Activated CD4-positive, alpha-beta T cell treated with anti-CD3 and anti-CD28 coated beads, Interleukin-10, Interleukin-2, amounts not matched to agents 100 ng/mL and 50 ng/mL, durations not matched to agents 16 hours and 8 hours (primary cell): ENCODE measurements around the gene FRK.
"Not testable (repeated sequence)": the region's sequence is repeated elsewhere in the genome, so short reads cannot be mapped to it uniquely, and the experiment has no call there.

Source experiments
- DNase-seq: peaks from one replicate; pipeline ENCODE4 v3.0.0-alpha.2; 2020

FRK gene

GRCh38 chr6:116003668-116004067 lies 57.0 kb downstream of the FRK start:
- no peak for DNase-seq

- no peak for DNase-seq
Measured at GRCh38 chr6:116002756-116003155, 57.9 kb downstream of the FRK start.

- DNase-seq = no peak
Measured at GRCh38 chr6:115999235-115999634, 61.5 kb downstream of the FRK start.

GRCh38 chr6:115997990-115998585 lies 62.6 kb downstream of the FRK start:
- DNase-seq = no peak

- DNase-seq = no peak
Measured at GRCh38 chr6:115986026-115986425, 74.7 kb downstream of the FRK start.

- DNase-seq = no peak
Measured at GRCh38 chr6:115984809-115985208, 75.9 kb downstream of the FRK start.

- DNase-seq = no peak
Measured at GRCh38 chr6:115983998-115984397, 76.7 kb downstream of the FRK start.

- DNase-seq = no peak
Measured at GRCh38 chr6:115982453-115982852, 78.2 kb downstream of the FRK start.

- no peak for DNase-seq
Measured at GRCh38 chr6:115977220-115977619, 83.5 kb downstream of the FRK start.

GRCh38 chr6:115976321-115976870 lies 84.3 kb downstream of the FRK start:
- DNase-seq = no peak

GRCh38 chr6:115972679-115973078 lies 88.0 kb downstream of the FRK start:
- no peak for DNase-seq

- DNase-seq = no peak
Measured at GRCh38 chr6:115971785-115972184, 88.9 kb downstream of the FRK start.

- DNase-seq = no peak
Measured at GRCh38 chr6:115969930-115970273, 90.8 kb downstream of the FRK start.

GRCh38 chr6:115969207-115969929 lies 91.3 kb downstream of the FRK start:
- DNase-seq = no peak

GRCh38 chr6:115960286-115960685 lies 100.4 kb downstream of the FRK start:
- not testable (repeated sequence) for DNase-seq

GRCh38 chr6:115958958-115959357 lies 101.7 kb downstream of the FRK start:
- no peak for DNase-seq

- no peak for DNase-seq
Measured at GRCh38 chr6:115954740-115955139, 106.0 kb downstream of the FRK start.

GRCh38 chr6:115948751-115949150 lies 111.9 kb downstream of the FRK start:
- DNase-seq = no peak

- no peak for DNase-seq
Measured at GRCh38 chr6:115947966-115948541, 112.6 kb downstream of the FRK start.

GRCh38 chr6:115945812-115946211 lies 114.9 kb downstream of the FRK start:
- DNase-seq = no peak

- DNase-seq = no peak
Measured at GRCh38 chr6:115945306-115945705, 115.4 kb downstream of the FRK start.

GRCh38 chr6:115944829-115945228 lies 115.9 kb downstream of the FRK start:
- not testable (repeated sequence) for DNase-seq

GRCh38 chr6:115937502-115937901 lies 123.2 kb downstream of the FRK start:
- DNase-seq = not testable (repeated sequence)

- DNase-seq = no peak
Measured at GRCh38 chr6:115935361-115935760, 125.3 kb downstream of the FRK start.
